ENCODE measurements around the gene MYBPH.

DNA sequence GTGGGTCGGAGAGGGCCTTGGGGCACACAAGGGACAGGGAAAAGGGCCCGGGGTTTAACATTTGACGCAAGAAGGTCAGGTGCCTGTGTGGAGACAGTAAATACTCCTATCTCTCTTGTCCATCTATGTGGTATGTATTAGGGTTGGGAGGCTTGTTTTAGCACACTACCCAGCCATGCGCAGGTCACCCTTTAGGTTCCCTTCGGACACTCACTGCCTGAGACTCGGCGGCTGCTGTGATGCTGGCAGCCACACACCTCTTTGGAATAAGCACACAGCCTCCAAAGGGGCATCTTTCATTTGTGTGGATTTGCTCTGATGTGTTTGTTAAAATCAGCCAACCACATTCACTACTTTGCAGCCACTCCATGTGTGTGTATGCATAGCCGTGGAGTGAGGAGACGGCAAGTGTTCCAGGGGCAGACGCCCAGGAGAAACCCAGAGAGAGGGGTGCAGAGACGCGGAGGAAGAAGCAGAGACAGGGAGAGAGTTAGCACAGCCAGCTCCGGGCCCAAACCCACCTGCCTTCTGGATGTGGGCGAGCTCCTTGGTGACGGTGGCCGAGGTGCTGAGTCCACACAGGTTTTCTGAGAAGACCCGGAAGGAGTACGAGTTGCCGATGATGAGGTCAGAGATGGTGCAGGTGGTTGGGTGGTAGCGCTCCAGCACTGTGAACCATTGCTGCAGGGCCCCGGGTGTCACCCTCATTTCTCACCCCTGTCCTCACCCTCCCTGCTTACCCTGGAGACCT, 5.7 kb downstream of the MYBPH start:
- TF ChIP-seq CTCF (IDR thresholded peaks at IDR 0.05 in 8 of 11, conservative IDR thresholded peaks at IDR 0.05 in 3 of 11) (no peak), POLR2A (IDR thresholded peaks at IDR 0.05) (no peak), POLR2AphosphoS5 (IDR thresholded peaks at IDR 0.05) (no peak)
